HG03521 (cell line): ENCODE data around the gene FBN2.

Experiments used
- ATAC-seq: cut with Tn5 transposase; IDR thresholded peaks from one replicate; pipeline ENCODE4 v1.9.1; 2021; ENCODE audit warnings: mild to moderate bottlenecking, moderate library complexity; ENCODE audit not compliant: unreplicated experiment

Gene FBN2

DNA sequence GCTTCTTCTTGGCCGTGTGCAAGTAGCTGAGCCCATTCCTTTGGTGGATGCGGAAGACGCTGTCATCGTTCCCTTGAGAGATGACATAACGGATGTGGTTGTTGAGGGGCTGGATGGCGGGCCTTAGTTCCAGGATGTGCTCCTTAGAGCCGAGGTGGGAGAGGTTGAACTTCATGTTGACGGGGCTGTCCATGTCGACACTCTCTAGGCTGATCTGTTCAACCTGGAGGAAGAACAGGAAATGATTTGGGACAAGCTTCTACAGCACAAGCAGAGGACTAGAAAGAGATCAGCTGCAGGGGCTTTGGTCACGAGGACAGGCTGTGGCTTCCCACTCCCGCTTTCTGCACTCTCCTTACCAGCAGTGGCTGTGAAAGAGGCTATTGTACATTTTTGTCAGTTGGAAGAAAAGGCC lies 278.4 kb downstream of the FBN2 start:
- ATAC-seq: no peak

DNA sequence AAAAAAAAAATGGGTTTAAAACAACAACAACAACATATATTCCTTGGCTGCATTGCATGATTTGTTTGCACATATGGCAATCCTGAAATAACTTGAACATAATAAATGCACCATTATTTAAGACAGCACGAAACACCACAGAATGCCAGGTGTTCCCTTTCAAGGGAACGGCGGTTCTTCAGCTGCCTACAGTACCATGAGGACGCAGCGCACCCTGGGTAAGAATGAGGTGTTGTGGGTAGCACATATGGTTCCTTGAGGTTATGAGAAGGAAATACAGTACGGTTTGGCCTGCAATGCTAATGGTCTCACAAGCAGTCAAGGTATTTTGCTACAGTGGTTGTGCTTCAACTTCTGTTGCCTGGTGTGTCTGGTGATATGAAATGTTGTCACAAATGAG lies 279.7 kb downstream of the FBN2 start:
- no peak for ATAC-seq

DNA sequence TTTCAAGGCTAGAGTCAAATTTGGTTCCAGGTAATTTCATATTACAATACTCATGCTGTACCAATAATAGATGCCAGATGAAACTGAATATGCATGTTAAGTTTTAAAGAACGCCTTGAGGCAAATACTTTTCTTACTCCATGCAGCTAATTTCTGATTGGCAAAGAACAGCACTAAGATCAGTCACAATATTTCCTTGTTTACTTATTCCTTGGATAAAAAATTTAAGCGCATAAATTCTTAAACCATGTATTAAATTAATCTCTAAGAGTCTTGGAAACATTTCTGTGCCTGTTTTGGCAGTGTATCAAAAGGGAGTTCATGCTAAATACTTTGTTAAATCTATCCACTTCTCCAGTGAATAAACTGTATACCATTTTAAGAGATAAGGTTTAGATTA lies 281.0 kb downstream of the FBN2 start:
- ATAC-seq: no peak

DNA sequence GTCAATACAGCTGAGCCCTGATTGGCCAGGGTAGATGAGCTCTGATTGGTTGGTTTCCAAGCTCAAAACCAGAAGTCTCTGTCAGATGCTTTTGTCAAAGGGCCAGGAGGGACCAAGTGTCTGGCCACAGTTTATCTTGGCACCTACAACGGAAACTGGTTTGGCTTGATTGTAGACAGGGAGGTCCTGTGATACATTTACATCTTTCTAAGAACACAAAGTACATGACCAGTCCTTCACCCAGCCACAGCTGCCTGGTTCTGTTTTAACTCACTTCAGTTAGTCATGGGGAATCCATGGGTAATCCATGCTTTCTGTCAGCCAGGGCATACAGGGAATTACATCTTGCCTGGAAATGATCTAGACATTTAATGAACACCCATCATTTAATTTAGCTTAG lies 283.3 kb downstream of the FBN2 start:
- ATAC-seq: no peak

DNA sequence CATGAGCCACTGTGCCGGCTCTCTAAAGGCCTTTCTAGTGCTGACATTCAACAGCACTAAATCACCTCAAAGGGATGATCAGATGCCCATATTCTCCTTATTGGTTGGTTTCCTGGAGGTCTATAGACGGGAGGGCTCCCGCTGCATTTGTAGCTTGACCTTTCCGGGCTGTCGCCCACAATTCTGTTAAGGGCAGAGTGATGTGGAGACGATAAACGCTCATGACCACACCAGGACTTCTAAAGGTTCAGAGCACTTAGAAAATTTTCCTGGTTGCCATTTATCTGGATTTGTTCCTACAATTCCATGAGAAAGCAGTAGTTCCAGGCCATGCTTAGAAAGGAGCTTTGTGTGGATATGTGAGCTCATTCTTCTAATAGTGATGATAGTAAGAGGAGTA lies 284.2 kb downstream of the FBN2 start:
- no peak for ATAC-seq

DNA sequence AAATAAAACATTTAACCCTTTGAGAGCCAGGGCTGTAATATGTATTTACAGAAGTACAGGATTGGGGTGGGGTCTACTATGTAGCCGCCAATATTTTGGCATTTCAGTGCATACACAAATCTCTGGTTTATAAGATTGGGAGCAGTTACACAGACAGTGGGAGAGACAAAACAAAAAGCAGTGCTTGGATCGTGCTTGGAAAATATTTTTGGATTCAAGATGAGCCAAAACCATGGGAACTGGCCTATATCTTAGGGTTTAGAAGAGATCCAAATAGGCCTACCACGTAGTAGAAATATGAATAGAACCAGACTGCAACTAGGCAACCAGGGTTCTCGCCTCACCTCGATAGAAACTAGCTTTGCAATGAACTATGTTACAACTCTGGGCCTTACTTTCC lies 284.9 kb downstream of the FBN2 start:
- no peak for ATAC-seq

DNA sequence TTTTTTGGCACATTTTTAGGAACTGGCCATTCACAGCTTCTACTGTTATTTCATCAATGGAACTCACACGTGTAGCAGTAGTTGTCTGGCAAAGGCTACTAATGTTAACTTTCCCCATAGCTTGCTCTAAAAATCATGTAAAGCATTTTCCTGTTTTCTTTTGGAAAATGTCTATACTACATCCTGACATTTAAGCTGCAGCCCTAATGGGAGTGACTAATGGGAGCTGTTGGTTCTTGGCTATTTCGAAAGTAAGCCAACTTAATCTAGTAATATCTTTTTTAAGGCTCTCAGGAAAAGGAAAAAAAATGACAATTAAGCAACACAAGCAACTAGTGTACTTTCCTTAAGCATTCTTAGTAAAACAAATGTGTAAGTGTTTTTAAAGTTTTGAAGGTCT lies 285.3 kb downstream of the FBN2 start:
- ATAC-seq: no peak

DNA sequence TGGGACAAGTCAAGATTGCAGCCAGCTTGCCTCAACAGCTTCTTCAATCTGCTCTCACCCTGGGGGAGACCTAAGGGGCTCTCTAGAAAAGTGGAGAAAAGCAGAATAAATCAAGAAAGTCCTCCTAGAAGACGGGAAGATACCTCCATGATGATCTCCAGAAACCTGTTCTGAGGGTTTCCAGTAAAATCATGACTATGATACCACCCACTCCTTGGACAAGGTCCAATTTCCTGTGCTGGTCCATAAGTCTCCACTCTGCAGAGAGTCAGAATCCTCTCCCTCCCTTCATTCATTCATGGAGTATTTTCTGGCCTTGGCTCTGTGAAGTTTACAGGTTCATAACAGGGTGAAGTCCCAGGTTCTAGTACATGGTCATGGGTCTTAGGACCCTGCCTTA lies 285.8 kb downstream of the FBN2 start:
- ATAC-seq: no peak

DNA sequence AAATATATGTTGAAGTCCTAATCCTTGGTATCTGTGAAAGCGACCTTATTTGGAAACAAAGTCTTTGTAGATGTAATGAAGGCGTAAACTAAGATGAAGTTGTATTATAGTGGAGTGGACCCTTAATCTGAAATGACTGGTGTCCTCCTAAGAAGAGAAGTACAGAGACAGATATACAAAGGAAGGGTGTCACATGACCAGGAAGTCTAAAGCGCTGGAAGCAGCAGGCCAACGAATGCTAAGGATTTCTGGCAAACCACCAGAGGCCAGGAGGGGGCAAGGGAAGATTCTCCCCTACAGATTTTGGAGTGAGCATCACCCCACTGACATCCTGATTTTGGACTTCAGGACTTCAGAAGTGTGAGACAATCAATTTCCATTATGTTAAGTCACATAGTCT lies 292.1 kb downstream of the FBN2 start:
- no peak for ATAC-seq

DNA sequence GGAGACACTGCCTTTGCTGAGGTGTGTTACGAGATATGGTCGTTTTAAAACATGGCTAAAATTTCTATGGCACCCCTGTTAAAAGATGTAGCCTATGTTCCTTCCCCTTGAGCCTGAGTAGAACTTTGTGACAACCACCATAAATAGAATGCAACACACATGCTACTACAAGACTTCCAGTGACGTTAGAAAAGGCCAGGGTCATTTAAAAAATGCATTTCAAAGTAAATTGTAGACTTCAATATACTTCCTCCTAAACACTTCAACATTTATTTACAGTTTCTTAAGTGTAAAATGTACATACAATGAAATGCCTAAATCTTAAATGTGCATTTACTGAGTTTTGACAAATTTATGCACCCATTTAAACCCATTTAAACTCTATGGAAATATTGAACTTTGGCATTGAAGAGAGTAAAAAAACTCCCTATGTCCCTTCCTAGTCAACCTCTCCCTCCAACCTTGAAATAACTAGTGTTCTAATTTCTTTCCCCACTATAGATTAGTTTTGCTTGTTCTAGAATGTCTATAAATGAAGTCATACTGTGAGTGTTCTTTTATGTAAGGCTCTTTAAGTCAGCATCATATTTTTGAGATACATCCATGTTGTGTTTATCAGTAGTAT lies 294.0 kb downstream of the FBN2 start:
- ATAC-seq: no peak

DNA sequence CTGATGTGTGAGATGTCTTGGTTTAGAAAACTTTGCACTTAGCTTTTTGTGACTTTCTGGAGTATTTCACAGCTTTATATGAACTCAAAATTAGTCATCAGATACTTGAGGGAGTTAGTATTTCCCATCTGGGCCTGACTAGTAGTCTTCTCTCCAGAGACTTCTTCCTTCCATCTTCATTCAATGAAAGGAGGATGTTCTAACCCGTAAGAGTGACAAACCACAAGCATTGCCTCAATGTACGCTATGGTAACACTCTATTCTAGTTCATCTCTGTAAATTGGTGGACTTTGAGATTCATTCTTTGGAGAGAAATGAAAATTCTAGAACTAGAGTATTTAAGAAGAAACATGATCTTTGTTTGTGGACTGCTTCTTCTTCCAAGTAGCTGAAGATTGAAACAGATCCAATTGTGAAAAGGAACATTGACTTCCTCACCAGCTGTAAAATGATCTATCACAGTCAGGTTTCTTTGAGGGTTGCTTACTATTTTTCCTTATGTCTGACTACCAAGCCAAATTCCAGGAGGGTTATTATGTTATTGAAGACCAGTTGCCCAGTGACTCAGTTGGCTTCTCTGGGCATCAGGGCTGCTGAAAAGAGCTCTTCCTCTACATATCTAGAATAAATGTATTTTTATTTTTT lies 296.9 kb downstream of the FBN2 start:
- no peak for ATAC-seq

DNA sequence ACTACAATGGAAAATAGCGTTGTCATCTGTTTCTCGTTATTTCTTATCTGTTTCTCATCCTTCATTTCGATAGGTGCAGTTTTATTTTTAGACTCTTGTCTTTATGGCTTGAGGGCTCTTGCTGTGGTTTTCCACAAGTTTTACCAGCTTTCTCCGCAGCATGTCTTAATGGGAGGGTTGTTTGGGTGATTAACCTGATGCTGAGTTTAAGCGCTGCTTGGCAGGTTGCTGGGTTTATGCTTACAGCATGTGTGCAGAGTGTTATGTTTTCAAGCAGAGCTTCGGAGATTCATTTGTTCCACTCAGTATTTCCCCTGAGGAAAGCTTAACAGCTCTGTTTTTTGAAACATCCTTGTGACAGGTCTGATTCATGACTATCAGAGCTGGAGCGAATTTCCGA lies 300.5 kb downstream of the FBN2 start:
- no peak for ATAC-seq

DNA sequence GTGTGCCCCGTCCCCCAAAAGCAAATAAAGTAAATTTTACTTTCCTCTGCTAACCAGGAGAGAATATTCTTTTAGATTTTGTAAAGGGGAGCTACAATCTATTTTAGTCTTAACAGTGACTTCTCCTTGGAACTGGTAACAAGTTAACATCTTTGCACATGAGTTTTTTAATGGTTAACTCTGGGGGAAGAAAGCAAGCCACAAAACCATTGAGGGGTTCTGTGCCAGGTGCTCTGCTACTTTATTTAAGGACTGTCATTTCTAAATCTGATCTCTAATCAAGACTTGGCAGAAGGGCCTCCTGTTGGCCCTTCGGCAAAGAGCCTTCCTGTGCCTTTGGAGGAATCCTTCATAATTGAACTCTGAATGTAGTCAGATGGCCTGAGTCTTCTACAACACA lies 301.0 kb downstream of the FBN2 start:
- ATAC-seq: no peak

DNA sequence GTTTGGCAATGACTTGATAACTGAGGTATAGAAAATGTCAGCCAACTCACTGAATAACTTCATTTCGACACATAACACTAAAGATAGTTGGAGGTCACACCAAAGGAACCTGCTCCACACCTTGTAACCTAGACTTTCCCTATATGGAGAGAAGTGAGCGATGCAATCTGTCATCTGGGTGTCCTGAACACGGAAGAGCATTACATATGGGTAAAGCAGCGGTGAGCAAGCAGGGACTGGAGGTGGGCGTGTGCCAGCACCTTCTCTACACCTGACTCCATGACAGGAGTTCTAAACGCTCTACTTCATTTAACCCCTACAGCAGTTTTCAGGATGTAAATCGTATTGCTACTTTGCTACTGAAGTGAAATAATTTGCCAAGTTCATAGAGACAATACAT lies 301.7 kb downstream of the FBN2 start:
- ATAC-seq: no peak

DNA sequence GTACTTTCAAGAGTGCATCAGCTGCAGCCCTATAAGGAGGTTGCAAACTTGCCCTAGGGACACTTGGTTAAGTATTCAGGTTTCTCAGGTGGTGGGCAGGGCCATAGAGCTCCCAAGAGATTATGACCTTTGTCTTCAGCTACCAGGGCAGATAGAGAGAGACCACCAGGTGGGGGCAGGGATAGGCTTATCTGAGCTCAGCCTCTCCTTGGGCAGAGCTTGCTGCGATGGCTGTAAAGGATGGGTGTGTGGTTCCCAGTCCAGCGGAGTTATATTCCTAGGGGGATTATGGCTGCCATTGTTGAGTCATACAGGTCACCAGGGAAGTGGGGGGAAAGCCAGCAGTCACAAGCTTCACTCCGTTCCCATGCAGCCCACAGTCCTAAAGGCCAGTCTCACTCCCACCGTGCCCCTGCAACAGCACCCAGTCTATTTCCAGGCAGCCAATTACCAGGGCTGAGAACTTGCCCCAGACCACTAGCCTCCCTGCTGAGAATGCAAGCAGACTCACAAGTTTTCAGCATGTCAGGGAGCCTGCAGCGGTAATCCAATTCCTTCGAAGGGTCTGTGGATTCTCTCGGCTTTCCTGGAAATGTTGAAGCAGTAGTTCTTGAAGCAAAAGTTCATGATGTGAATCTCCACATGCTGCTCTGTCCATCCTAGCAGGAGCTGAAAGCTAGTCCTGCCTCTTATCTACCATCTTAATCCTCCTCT lies 303.0 kb downstream of the FBN2 start:
- ATAC-seq: no peak

DNA sequence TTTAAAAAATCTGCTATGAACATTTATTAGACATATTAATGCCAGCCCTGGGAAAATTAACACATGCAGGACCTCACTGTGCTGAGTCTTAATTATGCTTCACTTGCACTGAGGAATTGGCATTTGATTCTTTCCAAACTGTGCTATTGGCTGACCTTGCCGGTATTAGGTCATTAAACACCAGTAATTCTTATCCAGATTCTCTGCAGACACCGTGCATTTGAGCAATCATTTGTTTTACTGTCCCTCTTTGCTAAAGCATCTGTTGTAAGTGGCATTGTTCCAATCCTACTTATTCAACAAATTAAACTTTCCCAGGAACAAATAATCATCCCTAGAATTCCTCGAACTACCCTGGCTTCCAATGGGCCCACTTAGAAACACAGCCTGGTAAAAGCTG lies 309.5 kb downstream of the FBN2 start:
- ATAC-seq: no peak

DNA sequence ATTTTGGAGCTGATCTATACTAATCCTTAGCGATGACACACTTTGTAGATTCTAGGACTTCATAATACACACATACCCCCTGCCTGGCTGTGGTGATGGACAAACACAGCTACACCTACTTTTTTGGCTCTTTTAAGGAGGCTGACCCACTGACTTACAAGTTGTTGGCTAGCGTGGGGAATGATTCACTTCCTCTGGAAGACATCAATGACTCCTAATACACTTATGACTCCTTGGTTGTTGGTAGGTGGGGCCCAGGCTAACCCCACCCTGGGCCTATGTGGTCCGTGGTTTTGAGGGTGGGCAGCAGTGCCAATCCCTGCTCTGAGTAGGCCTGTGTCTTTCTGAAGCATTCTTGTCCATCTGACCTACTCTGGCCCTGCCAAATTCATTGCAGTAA lies 310.0 kb downstream of the FBN2 start:
- ATAC-seq: no peak

DNA sequence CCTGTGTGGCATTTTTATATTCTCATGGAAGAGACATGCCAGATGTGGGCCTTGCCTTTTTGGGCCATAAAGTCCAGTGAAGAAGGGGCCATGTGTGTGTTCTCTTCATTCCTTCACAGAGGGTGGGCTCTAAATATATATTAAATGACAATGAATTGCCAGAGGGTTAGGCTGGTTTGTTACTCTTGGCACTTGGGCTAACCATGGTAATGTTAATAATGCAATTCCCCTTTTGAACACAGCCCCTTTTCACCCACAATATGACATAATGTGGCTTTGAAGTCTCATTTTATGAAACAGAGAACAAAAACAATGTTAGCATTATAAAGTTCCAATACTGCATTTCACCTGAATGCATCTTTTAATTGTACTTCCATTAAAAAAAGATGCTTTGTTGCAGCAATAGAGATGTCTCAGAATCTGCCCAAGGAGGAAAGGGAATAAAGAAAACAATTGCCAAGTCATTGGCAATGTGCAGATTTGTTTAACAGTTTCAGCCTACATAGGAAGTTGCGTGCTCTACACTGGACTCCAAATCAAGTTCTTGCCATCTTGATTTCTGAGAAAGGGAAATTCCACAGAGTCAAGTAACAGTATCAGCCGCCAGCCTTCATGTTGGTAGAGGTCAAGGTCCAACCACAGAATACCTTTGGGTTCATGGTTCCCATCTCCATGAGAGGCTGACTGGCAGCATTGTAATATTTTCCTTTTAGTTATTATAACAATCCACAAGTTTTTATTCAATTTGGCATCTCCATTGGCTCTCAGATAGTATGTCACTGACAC lies 312.6 kb downstream of the FBN2 start:
- no peak for ATAC-seq

DNA sequence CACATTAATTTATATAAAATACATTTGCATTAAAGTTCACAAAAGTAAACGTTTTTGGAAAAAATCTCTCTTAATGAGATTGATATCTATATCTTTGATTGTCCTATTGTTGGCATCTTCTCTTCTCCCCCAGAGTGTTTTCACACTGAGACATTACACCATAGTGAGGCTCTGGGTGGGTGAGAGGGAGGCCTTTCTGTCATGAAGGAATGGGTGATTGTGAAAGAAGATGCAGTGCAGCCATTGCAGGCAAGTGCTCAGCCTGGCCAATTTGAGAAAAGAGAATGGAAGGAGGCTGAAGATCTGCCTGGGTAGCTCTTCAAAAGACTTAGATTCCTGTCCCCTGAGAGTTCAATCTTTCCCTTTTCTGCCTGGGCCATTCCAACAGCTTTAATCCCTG lies 313.7 kb downstream of the FBN2 start:
- no peak for ATAC-seq

DNA sequence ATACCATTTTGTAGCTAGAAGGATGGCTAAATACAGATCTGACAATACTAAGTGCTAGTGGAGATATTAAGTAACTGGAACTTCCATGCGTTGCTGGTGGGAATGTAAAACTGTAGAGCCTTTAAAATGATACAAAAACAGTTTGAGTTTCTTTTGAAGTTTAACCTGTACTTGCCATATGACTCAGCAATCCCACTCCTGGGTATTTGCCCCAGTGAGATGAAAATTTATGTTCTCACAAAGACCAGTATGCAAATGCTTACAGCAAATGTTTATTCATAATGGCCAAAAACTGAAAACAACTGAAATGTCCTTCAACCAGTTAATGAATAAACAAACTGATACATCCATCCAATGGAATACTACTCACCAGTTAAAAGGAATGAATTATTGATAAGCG lies 317.2 kb downstream of the FBN2 start:
- ATAC-seq: no peak

DNA sequence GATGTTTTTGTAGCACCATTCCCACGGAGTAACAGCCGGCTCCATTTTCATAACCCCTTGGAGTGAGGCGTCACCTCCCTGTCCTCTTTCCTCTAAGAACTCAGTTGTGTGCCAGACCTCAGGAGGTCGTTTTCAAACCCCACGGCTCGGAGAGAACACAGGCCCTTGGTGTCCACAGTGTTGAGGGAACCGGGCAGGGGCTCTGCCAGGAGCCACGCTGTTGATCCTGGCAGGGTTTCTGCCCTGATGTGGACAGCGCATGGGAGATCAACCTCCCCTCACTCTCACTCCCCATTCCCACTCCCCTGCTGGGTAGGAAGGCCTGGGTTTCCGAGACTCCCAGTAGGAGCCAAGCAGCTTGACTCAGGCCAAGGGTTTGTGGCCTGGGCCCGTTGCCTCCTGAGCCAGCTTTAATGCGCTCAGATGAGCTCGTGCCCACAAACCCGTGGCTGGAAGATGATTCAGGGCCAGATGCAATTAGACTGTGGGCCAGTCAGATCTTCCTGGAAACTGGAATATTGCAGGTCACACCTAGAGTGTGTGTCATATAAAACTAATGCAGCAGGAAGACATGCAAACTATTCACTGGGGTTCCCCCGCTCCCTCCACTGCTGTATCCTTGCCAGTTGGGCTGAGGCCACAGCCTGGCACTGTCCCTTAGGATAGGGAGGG lies 321.0 kb downstream of the FBN2 start:
- ATAC-seq: no peak
